Osteocyte (in vitro differentiated cells): ENCODE results near the gene PRRG2. TPM values are rescaled to one million over a fixed set of nuclear protein-coding genes. Genes with fewer than 3 reads are reported as not detected.

Experiments
- DNase-seq: peaks from one replicate; pipeline ENCODE4 v3.0.0; 2021; ENCODE audit warnings: mixed read lengths; ENCODE audit not compliant: unreplicated experiment; ENCODE audit errors: extremely low spot score
- H3K27ac Mint-ChIP-seq: one replicate; pipeline ENCODE4 v1.8.0; 2021; ENCODE audit warnings: mild to moderate bottlenecking, mixed read lengths; ENCODE audit not compliant: unreplicated experiment
- H3K27me3 Mint-ChIP-seq: one replicate; pipeline ENCODE4 v1.8.0; 2021; ENCODE audit warnings: mixed read lengths; ENCODE audit not compliant: unreplicated experiment
- H3K36me3 Mint-ChIP-seq: one replicate; pipeline ENCODE4 v1.8.0; 2021; ENCODE audit warnings: mixed read lengths; ENCODE audit not compliant: unreplicated experiment
- H3K4me1 Mint-ChIP-seq: one replicate; pipeline ENCODE4 v1.8.0; 2021; ENCODE audit warnings: mixed read lengths; ENCODE audit not compliant: unreplicated experiment
- H3K4me3 Mint-ChIP-seq: one replicate; pipeline ENCODE4 v1.8.0; 2021; ENCODE audit warnings: mild to moderate bottlenecking, moderate library complexity, mixed read lengths; ENCODE audit not compliant: unreplicated experiment
- H3K9me3 Mint-ChIP-seq: one replicate; pipeline ENCODE4 v1.8.0; 2021; ENCODE audit warnings: mixed read lengths; ENCODE audit not compliant: unreplicated experiment
- total RNA-seq: library from RNA; stranded (reverse); gene quantifications from 2 replicates; pipeline ENCODE4 v1.2.1, GENCODE V29; 2021
- TF ChIP-seq, protein P1 (sequence below): fragments of 200-600 bp; sonication (generic); IDR thresholded peaks from 2 replicates; pipeline ENCODE4 v1.5.0; 2021; ENCODE audit warnings: antibody characterized with exemption, mild to moderate bottlenecking, moderate library complexity

PRRG2 gene
- total RNA-seq, 1 donor from 2014 or later = 0.32 TPM

DNA sequence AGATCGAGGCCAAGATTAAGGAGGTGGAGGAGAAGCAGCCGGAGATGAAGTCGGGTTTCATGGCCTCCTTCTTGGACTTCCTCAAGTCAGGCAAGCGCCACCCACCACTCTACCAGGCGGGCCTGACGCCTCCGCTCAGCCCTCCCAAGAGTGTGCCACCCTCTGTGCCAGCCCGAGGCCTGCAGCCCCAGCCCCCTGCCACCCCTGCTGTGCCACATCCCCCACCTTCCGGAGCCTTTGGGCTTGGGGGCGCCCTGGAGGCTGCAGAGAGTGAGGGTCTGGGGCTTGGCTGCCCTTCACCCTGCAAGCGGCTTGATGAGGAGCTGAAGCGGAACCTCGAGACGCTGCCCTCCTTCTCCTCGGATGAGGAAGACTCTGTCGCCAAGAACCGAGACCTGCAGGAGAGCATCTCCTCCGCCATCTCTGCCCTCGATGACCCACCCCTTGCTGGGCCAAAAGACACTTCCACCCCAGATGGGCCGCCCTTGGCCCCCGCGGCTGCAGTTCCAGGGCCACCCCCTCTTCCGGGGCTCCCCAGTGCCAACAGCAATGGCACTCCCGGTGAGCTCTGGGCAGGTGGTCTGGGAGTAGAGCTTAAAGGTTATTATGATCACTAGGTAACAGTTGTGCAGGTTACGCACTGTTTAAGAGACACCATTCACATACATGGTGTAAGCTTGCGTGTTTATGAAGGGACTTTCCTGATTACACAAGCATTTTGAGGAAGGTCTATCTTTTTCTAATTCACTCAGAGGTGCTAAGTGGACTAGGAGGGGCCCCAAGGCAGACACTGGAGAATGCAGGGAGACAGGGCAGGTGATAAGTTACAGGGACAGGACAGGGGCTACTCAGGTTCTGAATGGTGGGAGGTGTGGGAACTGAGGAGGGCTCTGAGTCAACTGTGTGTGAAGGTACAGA, 18.5 kb downstream of the PRRG2 start:
- no peak overlapping the region for H3K4me3 Mint-ChIP-seq
- DNase-seq = no peak
- no peaks in the 10 kb centered on the region for H3K27me3 Mint-ChIP-seq
- H3K4me1 Mint-ChIP-seq = no peaks in the 10 kb centered on the region
- TF ChIP-seq, protein P1, sequence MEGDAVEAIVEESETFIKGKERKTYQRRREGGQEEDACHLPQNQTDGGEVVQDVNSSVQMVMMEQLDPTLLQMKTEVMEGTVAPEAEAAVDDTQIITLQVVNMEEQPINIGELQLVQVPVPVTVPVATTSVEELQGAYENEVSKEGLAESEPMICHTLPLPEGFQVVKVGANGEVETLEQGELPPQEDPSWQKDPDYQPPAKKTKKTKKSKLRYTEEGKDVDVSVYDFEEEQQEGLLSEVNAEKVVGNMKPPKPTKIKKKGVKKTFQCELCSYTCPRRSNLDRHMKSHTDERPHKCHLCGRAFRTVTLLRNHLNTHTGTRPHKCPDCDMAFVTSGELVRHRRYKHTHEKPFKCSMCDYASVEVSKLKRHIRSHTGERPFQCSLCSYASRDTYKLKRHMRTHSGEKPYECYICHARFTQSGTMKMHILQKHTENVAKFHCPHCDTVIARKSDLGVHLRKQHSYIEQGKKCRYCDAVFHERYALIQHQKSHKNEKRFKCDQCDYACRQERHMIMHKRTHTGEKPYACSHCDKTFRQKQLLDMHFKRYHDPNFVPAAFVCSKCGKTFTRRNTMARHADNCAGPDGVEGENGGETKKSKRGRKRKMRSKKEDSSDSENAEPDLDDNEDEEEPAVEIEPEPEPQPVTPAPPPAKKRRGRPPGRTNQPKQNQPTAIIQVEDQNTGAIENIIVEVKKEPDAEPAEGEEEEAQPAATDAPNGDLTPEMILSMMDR = no peak
- no peak overlapping the region for H3K27ac Mint-ChIP-seq
- no peaks in the 10 kb centered on the region for H3K9me3 Mint-ChIP-seq
- H3K36me3 Mint-ChIP-seq = peaks cover 29% of the 10 kb centered on the region

DNA sequence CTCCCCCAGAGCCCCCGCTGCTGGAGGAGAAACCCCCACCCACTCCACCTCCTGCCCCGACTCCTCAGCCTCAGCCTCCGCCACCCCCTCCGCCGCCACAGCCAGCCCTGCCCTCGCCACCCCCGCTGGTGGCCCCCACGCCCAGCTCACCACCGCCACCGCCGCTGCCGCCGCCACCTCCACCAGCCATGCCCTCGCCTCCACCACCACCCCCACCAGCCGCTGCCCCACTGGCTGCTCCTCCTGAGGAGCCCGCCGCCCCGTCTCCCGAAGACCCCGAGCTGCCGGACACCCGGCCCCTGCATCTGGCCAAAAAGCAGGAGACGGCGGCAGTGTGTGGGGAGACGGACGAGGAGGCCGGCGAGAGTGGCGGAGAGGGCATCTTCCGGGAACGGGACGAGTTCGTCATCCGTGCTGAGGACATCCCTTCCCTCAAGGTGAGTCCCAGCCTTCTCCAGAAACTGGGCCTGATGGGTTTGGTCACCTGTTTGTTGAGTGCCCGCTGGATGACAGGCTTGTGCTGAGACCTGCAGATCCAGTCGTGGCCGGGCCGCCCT, 20.4 kb downstream of the PRRG2 start:
- no peak for DNase-seq
- Mint-ChIP-seq H3K36me3 (peaks cover 29% of the 10 kb centered on the region), H3K4me3 (no peak overlapping the region), H3K4me1 (no peaks in the 10 kb centered on the region), H3K27ac (no peak overlapping the region), H3K27me3 (no peaks in the 10 kb centered on the region), H3K9me3 (no peaks in the 10 kb centered on the region)
- TF ChIP-seq, protein P1 = no peak

DNA sequence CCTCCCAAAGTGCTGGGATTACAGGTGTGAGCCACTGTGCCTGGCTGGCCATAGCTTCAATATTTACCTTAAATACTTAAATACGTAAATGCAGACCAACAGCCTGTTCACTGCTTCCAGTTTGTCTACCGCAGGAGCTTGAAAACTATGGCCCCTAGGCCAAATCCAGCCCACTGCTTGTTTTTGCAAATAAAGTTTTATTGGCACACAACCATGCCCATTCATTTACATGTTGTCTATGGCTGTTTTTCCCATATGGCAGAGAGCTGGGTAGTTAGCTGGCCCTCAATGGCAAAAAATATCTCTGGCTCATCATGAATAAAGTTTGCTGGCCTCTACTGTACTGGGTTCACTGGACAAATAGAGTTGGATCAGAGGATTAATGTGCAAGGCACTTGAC, 21.7 kb downstream of the PRRG2 start:
- Mint-ChIP-seq H3K4me1 (no peaks in the 10 kb centered on the region), H3K27ac (no peak overlapping the region), H3K27me3 (no peaks in the 10 kb centered on the region), H3K4me3 (no peak overlapping the region), H3K9me3 (no peaks in the 10 kb centered on the region), H3K36me3 (peaks cover 32% of the 10 kb centered on the region)
- TF ChIP-seq, protein P1 = no peak
- no peak for DNase-seq

DNA sequence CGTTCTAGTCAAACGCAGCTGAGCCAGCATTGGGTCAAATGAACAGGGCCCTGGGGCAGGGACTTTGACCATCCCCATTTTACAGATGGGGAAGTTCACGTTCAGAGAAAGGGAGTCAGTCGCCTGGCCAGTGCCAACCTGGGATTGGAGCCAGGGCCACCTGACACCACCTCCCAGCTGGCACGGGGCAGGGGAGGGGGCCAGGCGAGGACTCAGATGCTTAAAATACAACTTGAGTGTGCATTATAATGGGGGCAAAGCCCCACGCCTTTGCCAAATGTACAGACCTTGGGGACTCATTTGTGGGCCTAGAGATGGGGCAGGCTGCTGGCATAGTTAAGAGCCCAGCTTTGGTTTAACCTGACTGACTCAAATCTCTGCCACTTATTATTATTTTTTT, 24.5 kb downstream of the PRRG2 start:
- Mint-ChIP-seq H3K27ac (no peak overlapping the region), H3K27me3 (no peaks in the 10 kb centered on the region), H3K9me3 (no peaks in the 10 kb centered on the region), H3K4me3 (no peak overlapping the region), H3K36me3 (peaks cover 20% of the 10 kb centered on the region), H3K4me1 (no peaks in the 10 kb centered on the region)
- TF ChIP-seq, protein P1 = no peak
- no peak for DNase-seq

DNA sequence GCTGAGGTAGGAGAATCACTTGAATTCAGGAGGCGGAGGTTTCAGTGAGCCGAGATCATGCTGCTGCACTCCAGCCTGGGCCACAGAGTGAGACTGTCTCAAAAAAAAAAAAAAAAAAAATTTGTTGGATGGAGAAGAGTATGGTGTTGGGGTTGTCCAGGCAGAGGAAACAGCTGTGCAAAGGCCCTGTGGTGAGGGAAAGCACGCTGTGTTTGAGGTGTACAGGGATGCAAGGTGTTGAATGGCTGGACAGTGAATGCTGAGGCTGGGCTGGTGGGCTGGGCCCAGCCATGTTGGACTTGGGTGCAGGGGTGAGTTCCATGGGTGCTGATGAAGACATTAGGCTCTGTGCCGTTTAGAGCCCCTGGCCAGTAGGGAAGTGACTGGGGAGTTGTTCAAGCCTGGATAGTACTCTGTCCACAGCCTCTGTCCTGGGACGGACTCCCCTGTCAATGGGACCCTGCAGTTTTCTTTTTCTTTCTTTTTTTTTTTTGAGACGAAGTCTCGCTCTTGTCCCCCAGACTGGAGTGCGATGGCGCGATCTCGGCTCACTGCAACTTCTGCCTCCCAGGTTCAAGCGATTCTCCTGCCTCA, 28.5 kb downstream of the PRRG2 start:
- TF ChIP-seq, protein P1 = no peak
- H3K4me1 Mint-ChIP-seq = peaks cover 21% of the 10 kb centered on the region
- peaks cover 3% of the 10 kb centered on the region for H3K36me3 Mint-ChIP-seq
- H3K27me3 Mint-ChIP-seq = no peaks in the 10 kb centered on the region
- no peak overlapping the region for H3K27ac Mint-ChIP-seq
- H3K9me3 Mint-ChIP-seq = no peaks in the 10 kb centered on the region
- no peak overlapping the region for H3K4me3 Mint-ChIP-seq
- no peak for DNase-seq
